Testis (tissue), 2 donors: ENCODE data around the gene RBBP8NL.

ENCODE experiments used
- POLR2A ChIP-seq: fragments of 450-650 bp; IDR thresholded peaks from one replicate; pipeline ENCODE4 v1.6.1; 2017; ENCODE audit warnings: antibody characterized with exemption, mild to moderate bottlenecking, moderate library complexity
- TF ChIP-seq, protein P1 (sequence below), 3 experiments: fragments of 450-650 bp in 2 of 3; fragments of 200-600 bp in 1 of 3; sonication (generic) in 1 of 3; IDR thresholded peaks; one replicate each; pipeline ENCODE4 v1.5.1; 2016 to 2019; ENCODE audit warnings: antibody characterized with exemption in 3 of 3, mild to moderate bottlenecking in 2 of 3, moderate library complexity in 1 of 3

DNA sequence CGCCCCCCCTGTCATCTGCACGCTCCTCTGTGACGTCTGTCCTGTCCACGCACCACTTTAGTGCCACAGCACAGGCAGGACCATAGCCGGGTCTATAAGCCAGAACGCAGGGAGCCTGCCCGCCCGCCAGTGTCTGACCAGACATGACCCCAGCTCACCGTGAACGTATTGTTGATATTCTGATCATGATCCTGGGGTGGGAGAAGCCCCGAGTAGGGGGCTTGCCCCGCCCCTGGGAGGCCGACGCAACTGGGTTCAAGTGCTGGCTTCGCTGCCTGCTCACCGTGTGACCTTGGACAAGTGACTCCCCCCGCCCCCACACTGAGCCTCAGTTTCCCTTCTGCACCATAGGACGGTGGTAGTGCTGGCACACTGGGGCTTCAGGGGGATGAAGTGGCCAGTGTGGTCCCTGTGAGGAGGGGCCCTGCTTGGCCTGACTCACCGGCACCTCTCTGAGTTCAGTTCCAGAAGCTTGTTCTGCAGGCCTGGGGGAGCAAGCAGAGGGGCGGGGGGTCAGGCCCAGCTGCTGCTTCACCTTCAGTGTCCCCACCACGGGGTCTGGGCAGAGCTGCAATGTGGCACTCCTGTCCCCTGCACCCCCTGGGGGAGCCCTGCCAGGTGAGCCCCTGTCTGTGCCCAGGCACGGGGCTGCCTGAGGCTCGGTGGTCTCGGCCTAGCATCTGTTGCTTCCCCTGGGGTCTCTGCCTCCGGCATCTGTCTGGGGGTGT is 9.2 kb downstream of the RBBP8NL start:
- TF ChIP-seq, protein P1, sequence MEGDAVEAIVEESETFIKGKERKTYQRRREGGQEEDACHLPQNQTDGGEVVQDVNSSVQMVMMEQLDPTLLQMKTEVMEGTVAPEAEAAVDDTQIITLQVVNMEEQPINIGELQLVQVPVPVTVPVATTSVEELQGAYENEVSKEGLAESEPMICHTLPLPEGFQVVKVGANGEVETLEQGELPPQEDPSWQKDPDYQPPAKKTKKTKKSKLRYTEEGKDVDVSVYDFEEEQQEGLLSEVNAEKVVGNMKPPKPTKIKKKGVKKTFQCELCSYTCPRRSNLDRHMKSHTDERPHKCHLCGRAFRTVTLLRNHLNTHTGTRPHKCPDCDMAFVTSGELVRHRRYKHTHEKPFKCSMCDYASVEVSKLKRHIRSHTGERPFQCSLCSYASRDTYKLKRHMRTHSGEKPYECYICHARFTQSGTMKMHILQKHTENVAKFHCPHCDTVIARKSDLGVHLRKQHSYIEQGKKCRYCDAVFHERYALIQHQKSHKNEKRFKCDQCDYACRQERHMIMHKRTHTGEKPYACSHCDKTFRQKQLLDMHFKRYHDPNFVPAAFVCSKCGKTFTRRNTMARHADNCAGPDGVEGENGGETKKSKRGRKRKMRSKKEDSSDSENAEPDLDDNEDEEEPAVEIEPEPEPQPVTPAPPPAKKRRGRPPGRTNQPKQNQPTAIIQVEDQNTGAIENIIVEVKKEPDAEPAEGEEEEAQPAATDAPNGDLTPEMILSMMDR (IDR thresholded peaks at IDR 0.05), result no peak
- TF ChIP-seq POLR2A, result no peak
